ENCODE data around the gene RCAN2.
"Not testable (repeated sequence)": the region's sequence is repeated elsewhere in the genome, so short reads cannot be mapped to it uniquely, and the experiment has no call there.

RCAN2 gene

DNA sequence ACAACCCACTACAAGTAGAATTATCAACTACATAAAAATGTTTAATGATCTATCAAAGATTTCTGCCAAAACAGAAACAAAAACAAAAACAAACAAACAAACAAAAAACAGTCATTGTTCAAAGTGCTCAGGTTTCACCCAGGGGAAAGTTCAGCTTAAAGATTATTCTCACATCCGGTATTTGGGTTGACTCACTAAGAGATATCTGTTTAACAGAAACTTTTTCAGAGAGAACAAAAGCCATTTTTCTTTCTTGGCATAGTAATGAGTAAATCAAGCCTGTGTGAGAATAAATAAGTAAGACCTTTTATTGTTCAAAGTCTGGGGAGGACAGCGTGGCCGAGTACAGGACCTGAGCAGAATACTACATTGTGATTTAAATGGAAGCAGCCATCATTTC is 143.6 kb downstream of the RCAN2 start:
- FAIRE-seq, result no peak
- no peak for DNase-seq (ENCODE audit: insufficient read length, low spot score)

DNA sequence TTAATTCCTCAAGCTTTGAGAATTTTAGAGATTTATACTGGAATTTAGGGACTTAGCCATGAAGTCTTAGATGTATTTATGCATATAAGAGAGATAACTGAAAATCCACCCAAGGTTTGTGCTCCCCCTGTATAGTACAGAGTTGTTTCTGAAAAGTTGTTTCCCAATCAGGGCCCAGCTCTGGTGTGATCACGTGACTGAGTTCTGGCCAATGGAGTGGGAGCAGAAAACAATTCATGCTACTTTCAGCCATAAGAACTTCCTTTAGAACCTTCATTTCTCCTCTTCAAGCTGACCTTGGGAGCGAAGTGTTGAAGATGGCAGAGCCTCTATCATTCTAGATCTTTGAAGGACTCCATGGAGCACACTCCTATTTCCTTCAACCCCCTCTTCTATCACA is 151.0 kb downstream of the RCAN2 start:
- DNase-seq (ENCODE audit: insufficient read length, low spot score) (no peak), FAIRE-seq (no peak)

DNA sequence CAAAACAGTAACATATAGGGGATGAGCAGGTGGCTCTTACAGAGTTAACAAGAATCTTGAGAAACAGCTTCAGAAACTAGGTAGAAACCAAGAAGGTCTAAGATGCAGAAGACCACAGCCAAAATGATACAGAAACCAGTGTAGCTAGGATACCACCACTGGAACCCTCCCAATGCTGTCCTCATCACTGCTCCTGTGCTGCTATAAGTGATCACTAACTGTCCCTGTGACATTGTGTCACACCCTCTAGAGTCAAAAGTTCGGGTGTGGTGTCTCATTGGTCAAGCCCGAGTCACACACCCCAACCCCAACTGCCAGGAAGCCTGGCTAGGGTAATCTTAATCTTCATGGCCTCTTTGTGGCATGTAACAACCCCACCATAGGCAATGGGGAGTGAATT is 153.1 kb downstream of the RCAN2 start:
- peak; percentile 7 for DNase-seq (ENCODE audit: insufficient read length, low spot score)
- FAIRE-seq, result peak; percentile 14

DNA sequence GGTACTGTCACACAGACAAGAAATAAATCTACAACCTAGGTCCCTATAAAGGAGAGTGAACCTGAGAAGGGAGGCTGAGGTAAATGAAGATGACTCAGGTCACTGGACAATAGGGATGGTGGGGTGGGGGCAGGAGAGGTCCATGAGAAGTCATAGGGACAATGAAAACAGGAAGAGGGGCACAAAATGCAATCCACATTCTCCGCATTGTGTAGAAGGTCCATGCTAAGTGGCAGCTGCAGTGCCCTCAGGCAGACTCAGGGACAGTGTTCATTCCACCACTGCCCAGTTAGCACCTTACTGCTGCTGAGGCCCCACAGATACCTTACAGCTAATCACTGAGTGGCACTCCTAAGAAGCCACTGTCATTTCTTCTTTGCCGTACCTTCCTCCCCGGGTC is 156.8 kb downstream of the RCAN2 start:
- DNase-seq (ENCODE audit: insufficient read length, low spot score), result no peak
- FAIRE-seq, result no peak

DNA sequence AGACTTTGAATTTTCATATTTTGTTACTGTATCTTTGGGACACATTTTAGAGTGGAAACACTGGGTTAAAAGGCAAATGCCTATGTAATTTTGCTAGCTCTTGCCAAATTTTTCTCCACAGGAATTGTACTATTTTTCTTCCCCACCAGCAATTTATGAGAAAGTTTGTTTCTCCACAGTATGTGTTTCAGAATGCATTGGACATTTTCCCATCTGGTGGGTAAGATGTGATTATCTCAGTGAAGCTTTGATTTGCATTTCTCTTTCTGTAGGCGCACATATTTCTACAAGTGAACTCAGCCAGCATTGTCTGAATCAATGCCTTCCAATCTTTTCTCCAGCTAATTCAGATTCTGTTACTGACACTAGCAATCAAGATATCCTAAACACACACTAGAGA is 157.8 kb downstream of the RCAN2 start:
- FAIRE-seq (no peak), DNase-seq (ENCODE audit: insufficient read length, low spot score) (no peak)

DNA sequence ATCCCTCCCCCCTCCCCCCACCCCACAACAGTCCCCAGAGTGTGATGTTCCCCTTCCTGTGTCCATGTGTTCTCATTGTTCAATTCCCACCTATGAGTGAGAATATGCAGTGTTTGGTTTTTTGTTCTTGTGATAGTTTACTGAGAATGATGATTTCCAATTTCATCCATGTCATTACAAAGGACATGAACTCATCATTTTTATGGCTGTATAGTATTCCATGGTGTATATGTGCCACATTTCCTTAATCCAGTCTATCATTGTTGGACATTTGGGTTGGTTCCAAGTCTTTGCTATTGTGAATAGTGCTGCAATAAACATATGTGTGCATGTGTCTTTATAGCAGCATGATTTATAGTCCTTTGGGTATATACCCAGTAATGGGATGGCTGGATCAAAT is 158.8 kb downstream of the RCAN2 start:
- FAIRE-seq; DNase-seq (ENCODE audit: insufficient read length, low spot score): not testable (repeated sequence)

DNA sequence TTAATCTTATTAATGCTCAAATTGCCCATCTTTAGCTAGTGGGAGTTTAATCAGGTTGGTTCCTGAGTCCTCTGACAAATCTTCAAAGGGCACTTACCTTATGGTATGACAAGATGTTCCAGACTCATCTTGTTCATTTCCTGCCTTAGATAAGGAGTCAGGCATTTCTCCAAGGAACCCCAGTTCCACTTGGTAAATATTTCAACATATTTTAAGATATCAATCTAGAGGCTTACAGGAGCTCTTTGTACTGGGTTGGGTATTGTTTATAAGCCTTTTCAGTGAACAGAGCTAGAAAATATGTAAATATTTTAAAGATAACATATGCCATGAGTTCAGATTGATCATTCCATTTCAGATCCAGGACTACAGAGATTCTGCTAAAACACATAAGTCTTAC is 159.8 kb downstream of the RCAN2 start:
- FAIRE-seq, result no peak
- DNase-seq (ENCODE audit: insufficient read length, low spot score), result no peak

DNA sequence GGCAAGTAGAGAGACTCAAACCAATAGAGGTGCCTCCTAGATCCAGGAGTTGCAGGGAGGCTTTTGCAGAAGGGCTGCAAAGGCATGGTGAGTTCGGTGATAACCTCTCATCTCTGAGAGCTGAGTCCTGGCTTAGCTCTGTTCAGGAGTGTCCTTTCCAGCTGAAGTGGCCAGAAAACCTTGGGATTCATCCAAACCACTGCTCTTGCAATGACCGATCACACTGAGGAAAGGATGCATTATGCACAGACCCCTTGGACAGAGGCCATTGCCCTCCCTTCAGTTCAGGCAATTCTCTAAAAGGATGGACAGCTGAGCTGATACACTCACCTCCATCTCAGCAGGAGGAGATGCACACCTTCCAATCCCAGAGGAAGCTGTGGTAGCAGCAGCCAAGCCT is 161.7 kb downstream of the RCAN2 start:
- FAIRE-seq (no peak), DNase-seq (ENCODE audit: insufficient read length, low spot score) (no peak)

DNA sequence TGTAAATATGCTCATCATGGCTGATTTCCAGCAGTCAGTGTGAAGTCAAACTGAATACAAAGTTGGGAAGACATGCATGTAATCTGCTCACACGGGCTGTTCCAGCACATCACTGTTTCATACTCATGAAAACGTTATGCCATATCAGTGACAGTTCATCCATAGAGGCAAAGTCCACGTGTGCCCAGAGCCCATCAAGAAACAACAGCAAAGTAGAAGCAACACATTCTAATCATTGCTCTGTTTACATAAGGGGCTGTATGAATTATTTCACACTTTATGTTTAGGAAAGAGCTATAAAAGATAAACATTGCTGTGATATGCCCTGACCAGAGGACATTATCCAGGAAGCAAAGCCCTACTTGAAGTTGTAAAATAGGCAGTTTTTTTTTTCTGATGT is 163.5 kb downstream of the RCAN2 start:
- FAIRE-seq, result no peak

DNA sequence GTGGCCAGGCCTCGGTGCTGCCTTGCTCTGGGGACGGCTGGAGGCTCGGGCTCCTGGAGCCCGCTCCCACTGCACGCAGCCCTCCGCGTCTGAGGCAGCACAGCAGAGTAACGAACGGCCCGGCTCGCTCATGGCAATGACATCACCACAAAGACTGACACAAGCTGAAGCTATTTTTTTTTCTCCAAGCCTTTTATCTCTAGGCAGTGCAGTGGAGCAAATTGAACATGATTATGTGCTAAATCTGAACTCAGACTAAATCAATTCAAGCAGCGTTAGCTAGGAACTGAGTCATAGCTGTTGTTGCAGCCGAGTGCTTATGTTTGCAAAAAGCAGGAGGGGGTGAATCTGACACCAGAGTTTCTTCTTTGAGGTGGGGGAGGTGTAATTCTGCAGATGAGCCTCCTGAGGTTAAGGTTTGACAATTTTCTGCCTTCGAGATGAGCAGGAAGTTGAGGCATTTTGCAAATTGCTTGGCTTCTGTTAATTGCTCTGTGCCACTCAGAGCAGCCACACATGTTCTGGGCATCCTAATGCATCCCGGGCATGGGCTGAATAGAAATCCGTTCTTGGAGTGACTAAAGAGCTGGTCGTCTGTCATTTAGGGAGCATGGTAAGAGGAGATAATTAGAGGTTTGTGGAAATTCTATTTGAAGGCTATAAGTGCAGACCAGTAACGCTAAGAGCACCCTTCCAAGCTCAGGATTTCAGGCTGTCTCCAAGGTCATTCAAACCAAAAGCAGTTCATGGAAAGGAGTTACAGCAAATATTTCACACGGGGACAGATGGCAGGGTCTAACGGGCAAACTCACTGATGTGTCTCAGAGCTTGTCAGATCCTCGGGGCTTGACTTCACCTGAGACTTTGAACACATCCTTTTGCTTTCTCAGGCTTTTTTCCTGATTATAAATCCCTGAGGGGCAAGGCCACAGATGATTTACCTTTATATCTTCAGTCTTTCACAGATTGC is 165.4 kb downstream of the RCAN2 start:
- DNase-seq (ENCODE audit: insufficient read length, low spot score) (no peak), FAIRE-seq (no peak)

More for the DNA sequence above, 163.5 kb downstream of the RCAN2 start:
- no peak for DNase-seq (ENCODE audit: insufficient read length, low spot score)

DNA sequence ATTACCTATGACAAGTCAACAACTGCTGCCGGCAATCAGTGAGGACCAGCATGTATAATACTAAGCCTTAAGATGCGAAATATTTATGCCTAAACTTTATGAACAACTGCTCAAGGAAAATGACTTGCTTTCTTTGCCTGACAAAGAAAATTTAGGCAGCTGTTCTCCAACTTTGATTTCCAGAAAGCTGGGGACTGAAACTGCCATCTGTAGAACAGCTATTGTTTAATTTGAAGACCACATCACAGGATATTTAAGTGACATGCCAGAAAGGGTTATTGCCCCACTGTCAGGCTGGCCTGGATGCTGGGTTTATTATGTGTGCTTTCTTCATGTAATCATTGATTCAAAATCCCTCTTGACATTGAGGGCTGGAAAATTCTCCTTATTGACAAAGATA is 166.5 kb downstream of the RCAN2 start:
- no peak for DNase-seq (ENCODE audit: insufficient read length, low spot score)
- no peak for FAIRE-seq

DNA sequence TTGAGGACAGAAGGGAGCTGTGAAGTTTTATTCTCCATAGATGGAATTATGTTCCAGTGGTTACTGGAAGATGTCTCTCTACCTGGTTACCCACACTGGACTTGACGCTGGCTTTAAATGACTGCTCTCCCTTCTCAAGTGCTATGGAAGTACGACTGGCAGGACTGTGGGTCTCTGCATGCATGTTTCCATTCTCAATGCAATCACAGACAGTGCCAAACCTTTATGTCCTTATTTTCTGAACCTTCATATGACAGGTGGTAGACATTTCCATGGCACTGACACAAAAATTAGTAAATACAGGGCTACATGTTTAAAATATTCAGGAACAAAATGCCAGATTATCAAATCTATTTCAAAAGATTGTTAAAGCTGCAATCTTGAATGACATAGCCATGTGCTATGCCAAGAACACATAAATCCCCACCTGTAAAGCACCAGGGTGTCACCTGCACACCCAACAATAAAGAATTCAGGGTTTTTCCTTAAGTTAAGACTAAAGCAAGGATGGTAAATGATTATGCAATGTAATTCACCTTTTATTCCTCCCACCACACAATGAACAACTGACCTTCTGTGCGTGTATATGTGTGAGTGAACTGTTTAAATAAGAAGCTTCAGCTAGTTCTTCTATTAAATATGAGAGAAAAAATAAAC is 167.2 kb downstream of the RCAN2 start:
- FAIRE-seq, result no peak
- no peak for DNase-seq (ENCODE audit: insufficient read length, low spot score)

DNA sequence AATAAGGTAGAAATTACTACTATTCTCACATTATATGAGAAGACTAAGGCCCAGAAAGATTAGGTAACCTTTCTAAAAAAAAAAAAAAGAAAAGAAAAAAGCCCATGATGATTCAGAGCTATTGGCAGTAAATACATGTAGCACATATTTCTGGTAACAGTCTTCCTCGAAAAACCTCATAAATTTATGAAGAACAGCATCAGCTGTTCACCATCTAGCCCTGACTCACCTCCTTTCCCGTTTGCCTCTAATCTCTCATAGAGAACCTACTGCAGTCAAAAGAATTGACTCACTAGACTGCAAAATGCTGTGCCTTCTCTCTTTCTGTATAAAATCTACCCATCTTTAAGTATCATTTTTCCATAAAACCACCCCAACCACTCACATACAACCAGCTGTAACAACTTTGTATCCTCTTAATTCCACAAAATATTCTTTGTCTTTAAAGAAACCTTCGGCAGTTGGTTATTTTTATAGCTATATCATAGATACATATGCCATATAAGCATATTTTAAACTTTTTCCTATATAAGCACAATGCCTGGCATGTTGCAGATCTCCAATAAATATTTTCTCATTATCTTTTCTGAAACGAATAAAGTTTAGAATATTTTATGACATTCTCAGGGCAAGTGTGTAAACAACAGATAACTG is 167.8 kb downstream of the RCAN2 start:
- DNase-seq (ENCODE audit: insufficient read length, low spot score), result no peak
- no peak for FAIRE-seq

DNA sequence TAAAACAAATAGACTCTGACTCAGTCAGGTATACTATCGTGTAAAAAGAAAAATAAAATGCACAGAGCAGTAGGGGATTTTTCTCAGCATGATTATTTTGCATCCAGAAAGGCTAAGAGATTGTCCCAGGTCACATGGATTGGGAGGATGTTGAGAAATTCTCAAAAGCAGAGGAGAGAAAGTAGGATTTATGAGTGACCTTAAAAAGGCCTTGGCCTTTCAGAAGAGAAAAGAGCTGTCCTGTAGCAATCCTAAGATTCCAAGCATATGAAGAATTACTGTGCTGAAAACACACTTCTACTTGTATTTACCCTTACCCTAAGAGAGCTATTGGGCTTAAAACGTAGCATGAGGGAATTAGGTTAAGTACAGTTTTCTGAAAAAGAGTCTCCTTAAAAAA is 170.7 kb downstream of the RCAN2 start:
- FAIRE-seq, result no peak
- DNase-seq (ENCODE audit: insufficient read length, low spot score), result no peak

DNA sequence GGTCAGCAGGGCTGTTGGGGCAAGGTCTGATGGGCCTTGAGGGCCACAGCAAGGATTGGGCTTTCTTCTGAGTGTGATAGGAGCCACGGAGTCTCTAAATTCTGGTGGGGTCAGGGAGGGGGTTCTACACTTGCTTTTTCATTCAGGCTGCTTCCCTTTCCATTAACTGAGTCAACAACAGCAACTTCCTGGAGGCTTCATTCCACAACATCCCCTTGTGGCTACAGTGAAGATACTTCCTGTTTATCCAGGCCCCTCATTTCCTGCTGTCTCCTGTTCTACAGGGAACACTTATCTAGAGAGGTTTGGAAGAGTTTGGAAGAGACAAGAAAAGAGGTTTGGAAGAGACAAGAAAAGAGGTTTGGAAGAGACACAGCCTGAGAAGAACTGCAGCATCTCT is 175.7 kb downstream of the RCAN2 start:
- no peak for DNase-seq (ENCODE audit: insufficient read length, low spot score)
- FAIRE-seq, result no peak

DNA sequence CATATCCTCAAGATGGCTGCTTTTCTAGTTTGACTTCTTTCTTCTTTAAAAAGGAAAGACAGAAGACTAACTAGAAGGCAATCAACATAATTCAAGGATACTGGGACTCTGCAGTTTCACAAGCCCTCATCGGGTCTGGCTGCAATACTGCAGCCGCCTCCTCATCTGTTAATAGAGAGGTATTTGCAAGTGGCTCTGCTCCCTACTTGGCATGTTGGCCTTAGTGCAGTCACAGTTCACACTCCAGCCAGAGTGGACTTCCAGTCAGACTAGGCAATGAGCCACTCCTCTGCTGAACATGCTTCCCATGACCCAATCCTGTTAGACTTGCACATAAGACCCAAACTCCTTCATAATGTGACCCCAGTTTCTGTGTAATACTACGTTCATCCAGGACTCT is 178.6 kb downstream of the RCAN2 start:
- FAIRE-seq, result no peak
- no peak for DNase-seq (ENCODE audit: insufficient read length, low spot score)

DNA sequence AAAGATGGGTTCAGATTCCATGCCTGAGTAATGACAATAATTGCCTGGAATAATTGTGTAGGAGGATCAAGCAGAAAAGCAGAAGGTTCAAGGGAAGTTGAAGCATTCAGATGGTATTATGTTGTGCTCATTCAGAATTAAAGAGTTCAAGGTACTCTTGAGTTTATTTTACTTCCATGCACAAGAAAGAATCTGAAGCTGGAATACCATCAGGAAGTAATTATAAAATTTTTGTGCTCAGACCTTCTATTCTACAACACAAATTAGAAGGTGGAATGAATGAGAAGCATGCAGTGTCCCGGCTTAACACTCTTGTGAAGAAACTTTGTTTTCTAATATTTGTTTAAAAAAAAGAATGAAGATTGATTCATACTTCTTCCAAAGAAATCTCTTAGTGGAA is 181.1 kb downstream of the RCAN2 start:
- no peak for DNase-seq (ENCODE audit: insufficient read length, low spot score)
- FAIRE-seq, result no peak

DNA sequence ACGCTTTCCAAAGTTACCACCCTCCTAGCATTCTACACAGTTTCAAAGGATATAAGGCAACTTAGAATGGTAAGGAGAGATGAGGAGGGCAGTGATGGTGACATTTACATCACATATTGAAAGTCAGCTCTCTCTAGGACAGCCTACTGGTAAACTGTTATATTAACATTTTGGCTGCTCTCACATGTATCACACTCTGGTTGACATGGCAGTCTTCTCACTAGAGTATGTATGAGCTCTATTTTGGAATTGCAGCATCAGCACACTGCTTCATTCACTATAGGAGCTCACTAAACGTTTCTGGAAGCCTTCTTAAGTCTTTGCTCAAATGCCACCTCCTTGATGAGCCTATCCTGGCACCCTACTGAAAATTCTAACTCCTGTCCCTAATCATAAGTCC is 184.8 kb downstream of the RCAN2 start:
- FAIRE-seq, result no peak

DNA sequence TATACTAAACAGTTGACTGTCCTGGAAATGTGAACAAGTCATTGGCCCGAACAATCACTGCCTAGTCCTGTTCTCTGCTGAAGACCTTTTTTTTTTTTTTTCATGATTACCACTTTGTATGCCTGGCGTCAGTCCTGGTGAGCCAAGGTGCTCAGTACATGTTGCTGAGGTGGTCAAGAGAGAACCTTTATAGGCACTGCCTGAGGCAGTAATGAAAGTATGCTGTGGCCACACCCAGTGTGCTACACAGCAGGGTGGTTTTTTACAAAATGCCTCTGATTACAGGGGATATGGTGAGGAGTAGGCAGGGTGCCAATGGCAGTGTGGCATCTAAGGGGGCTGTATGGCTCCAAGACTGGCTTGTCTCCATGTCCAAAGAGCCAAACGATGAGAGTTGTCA is 185.4 kb downstream of the RCAN2 start:
- FAIRE-seq, result no peak
- DNase-seq (ENCODE audit: insufficient read length, low spot score), result no peak

More for the DNA sequence above, 184.8 kb downstream of the RCAN2 start:
- no peak for DNase-seq (ENCODE audit: insufficient read length, low spot score)

DNA sequence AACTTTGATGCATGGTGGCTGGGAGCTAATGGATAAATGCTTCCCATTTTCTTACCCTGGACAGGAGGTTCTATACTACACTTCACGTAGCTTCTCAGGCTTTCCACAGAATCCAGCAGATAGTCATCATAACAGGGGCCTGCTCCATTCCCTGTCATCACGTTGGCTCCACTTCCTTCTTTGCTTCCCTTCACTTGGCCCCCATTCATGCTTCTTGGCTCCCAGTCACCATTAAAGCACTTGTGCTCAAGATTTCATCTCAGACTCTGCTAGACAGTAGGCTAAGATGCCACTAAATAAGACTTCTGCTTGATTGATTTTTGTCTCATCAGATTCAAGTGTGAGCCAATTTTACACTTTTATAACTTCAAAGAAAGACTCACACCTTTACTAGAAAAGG is 186.0 kb downstream of the RCAN2 start:
- no peak for FAIRE-seq
- no peak for DNase-seq (ENCODE audit: insufficient read length, low spot score)

DNA sequence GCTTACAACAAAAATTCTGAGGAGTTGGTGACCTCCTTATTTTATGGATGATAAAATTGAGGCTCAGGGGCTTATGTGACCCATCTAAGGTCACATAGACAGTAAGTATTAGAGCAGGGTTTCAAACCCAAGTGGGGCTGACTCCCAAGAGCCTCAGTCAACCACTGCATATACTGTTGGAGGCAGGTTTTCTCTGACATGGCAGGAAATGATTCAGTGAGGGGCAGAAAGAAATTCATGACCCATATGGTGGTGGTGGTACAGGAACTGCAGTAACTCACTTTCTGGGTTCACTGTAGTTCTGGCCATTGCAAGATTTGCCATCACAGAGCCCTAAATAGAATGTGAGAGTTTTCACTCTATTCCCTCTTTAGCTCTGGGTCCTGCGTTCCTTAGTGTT is 188.4 kb downstream of the RCAN2 start:
- DNase-seq (ENCODE audit: insufficient read length, low spot score) (no peak), FAIRE-seq (no peak)

DNA sequence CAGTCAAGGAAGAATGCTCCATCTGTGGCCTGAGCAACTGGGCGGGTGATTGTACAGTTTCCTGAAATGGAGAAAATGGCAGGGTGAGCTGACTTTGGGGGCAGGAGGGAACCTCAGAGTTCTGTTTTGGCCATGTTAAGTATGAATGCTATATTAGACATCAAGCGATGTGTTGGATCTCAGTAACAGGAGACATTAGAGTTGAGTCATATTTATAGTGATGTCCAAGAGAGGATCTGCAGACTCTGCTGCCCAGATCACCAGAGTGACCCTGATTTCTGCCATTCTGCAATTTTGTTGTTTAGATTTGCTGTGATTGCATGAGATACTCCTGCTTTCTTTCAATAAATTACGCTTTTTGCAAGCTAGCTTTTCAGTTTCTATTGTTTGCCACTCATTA is 189.1 kb downstream of the RCAN2 start:
- DNase-seq (ENCODE audit: insufficient read length, low spot score), result no peak
- FAIRE-seq, result no peak

Measured in GM19239 (cell line).